ENCODE measurements around the gene MBD3L2B. TPM values are rescaled to one million over a fixed set of nuclear protein-coding genes. Genes with fewer than 3 reads are reported as not detected.
"Not testable (repeated sequence)": the region's sequence is repeated elsewhere in the genome, so short reads cannot be mapped to it uniquely, and the experiment has no call there.

MBD3L2B gene
- total RNA-seq, result not detected in 2 replicates

DNA sequence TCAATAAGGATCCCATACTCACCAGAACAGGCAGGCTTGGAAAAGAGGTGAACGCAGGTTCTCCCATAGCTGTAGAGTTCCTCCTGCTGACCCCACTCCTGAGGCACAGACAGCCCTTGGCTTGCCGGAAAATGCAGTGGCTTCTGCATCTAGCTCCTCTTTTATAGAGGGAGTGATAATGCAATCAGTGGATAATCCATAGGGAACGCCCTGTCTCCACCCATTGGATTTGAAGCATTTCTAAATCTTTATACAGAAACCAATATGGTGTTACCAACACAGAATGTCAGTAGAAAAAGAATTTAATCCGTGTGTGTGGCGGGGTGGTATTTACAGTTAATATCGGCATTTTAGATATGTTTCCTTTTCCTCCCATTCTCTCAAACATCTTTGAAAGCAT is at the start of gene MBD3L2B:
Gene MBD3L2B (minus strand): TSS at position 101 of the 400 bp plus-strand sequence. CDS start 34 bp downstream, at position 67.
- DNase-seq (ENCODE audit: low read depth in 2 of 2), result not testable (repeated sequence)

DNA sequence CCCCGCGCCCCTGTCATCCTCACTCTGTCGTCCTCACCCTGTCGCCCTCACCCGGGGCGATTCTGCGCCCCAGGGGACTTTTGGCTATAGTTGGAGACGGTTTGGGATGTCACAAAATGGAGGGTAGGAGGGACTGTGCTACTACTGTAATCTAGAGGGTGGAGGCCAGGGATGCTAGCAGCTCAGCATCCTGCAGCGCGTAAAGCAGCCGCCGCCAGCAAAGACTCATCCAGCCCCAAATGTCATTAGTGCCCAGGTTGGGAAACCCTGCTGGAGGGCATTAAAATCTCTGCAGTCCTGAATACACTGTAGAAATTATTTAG is 48.6 kb upstream of the MBD3L2B start:
- peak; percentile 7 to 18 for DNase-seq (ENCODE audit: low read depth in 2 of 2)

DNA sequence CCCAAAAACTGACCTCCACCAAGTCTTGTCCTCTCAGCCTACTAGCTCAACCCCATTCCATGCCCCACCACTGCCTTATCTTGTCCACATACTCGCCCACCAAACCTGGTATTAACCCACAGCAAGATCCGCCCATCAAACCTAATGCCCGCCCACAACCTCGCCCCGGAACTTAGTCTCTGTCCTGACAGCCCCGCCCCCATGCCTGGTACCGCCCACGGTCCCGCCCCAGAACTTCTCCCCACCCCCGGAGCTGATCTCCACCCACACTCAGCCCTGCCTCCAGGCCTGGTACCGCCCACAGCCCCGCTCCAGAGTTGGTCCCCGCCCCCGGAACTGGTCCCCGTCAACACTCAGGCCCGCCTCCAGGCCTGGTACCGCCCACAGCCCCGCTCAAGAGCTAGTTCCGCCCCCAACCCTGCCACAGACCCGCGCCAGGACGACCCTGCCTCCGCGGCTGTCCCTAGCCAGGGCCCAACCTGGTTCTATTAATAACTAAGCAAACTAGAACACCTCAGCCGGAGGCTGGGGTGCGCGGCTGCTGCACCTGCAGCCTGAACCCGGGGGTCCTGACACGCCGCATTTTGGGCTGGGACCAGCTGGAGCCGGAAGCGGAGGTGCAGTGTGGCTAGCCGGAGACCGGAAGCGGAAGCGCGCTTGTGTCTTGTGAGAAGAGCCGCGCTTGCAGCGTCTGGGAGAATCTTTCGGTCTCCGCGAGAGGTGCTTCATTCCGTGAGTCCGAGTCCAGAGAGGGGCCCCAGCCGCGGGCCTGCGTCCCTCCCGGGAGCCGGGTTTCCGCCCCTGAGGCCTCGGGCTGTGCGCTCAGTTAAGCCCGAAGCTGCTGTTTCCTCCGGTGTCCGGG is 48.0 kb upstream of the MBD3L2B start, which contains the start of gene ZNF557:
Gene ZNF557 (plus strand): TSS at position 662 of the 862 bp plus-strand sequence. CDS start 5,372 bp downstream, outside the sequence.
- DNase-seq (ENCODE audit: low read depth in 2 of 2), result peak; percentile 93 to 98

DNA sequence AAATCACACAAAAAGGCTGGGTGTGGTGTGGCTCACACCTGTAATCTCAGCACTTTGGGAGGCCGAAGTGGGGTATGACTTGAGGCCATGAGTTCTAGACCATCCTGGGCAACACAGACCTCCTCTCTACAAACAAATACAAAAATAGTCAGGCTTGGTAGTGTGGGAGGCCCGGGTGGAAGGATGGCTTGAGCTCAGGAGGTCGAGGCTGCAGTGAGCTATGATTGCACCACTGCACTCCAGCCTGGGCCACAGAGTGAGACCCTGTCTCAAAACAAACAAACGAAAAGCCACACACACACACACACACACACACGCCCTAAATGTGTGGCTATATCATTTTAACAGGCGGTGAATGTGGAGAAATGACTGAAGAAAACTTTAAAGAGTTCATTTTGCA is 47.4 kb upstream of the MBD3L2B start:
- no peak for DNase-seq (ENCODE audit: low read depth in 2 of 2)

DNA sequence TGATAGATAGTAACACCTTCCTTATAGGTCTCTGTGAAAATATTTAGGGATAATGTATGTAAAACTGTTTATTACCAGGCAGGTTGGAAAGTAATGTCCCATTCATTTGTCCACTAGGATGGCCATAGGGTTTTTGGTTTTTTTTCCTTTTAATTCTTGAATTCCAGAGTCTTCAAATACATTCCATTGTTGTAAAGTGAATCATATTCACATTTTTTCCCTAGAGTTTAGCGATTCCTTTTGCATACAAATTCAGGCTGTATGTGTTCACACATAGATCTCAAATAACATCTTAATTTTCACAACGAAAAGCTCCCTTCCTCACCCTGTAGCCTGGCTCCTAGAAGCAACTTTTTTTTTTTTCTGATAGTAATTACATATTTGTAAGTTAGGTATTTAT is 46.5 kb upstream of the MBD3L2B start:
- no peak for DNase-seq (ENCODE audit: low read depth in 2 of 2)

DNA sequence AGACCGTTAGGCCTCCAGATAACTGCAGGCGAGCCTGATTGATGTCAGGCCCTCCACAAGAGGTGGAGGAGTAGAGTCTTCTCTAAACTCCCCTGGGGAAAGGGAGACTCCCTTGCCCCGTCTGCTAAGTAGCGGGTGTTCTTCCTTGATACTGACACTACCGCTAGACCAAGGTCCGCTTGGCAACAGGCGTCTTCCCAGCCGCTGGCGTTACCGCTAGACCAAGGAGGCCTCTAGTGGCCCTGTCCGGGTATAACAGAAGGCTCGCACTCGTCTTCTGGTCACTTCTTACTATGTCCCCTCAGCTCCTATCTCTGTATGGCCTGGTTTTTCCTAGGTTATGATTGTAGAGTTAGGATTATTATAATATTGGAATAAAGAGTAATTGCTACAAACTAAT is 45.9 kb upstream of the MBD3L2B start:
- DNase-seq (ENCODE audit: low read depth in 2 of 2), result peak in 1 of 2 donors; percentile 33

DNA sequence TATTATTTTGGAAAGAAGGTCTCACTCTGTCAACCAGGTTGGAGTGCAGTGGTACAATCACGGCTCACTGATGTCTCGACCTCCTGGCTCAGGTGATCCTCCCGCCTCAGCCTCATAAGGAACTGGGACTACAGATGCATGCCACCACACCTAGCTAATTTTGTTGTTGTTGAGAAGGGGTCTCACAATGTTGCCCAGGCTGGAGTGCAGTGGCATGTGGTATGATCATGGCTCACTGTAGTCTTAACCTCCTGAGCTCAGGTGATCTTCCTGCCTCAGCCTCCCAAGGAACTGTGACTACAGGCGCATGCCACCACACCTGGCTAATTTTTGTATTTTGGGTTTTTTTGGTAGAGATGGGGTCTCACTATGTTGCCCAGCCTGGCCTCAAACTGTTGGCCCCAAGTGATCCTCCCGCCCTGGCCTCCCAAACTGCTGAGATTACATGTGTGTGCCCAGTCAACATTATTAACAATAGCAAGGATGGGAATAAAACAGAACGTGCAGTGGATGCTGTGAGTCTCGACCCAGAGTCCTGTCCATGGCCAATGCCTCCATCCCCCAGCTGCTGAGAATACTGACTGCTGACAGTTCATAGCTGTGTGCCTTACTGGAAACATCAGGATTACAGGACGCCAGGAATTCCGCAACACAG is 42.7 kb upstream of the MBD3L2B start:
- DNase-seq (ENCODE audit: low read depth in 2 of 2), result no peak

DNA sequence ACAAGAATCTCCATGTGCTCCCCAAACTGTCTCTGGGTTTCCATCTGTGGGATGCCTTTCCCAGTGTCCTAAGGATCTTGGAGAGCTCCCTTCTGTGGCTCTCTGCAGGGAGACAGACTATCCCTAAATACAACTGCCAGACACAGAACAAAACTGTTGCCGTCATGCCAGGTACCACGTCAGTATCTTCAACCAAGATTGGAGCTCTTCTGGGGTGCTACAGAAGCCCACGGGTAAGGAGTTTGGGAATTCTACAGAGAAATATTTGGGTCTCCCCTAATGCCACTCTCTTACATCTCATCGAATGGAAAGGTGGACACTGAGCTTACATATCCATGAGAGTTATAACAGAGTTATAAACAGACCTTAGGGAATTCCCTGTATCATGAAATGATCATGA is 42.1 kb upstream of the MBD3L2B start:
- DNase-seq (ENCODE audit: low read depth in 2 of 2), result no peak

DNA sequence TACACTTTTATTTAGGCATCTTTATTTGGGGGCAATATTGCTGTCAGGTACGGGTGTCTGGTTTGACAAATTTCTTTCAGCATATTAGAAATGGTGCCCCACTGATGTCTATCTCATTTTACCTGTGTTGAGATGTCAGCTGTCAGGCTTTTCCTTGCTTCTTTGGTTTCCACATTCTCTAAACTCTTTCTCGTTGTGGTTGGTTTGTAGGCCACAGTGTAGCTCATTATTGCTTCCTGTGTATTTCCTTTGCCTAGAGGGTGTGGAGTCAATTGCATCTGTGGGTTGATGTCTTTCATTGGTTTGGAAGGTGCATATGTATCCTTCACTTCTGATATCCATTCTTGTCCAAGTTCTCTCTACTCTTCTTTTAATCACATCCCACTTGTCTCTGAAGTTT is 38.7 kb upstream of the MBD3L2B start:
- not testable (repeated sequence) for DNase-seq (ENCODE audit: low read depth in 2 of 2)

DNA sequence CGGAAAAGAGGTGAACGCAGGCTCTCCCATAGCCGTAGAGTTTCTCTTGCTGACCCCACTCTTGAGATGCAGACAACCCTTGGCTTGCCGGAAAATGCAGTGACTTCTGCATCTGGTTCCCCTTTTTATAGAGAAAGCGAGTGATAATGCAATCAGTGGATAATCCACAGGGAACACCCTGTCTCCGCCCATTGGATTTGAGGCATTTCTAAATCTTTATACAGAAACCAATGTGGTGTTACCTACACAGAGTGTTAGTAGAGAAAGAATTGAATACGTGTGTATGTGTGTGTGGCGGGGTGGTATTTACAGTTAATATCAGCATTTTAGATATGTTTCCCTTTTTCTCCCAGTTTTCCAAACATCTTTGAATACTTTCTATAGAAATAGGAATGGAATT is 37.3 kb upstream of the MBD3L2B start, which contains the start of gene MBD3L3:
Gene MBD3L3 (minus strand): TSS at position 101 of the 400 bp plus-strand sequence. CDS start 71 bp downstream, at position 30.
- not testable (repeated sequence) for DNase-seq (ENCODE audit: low read depth in 2 of 2)

DNA sequence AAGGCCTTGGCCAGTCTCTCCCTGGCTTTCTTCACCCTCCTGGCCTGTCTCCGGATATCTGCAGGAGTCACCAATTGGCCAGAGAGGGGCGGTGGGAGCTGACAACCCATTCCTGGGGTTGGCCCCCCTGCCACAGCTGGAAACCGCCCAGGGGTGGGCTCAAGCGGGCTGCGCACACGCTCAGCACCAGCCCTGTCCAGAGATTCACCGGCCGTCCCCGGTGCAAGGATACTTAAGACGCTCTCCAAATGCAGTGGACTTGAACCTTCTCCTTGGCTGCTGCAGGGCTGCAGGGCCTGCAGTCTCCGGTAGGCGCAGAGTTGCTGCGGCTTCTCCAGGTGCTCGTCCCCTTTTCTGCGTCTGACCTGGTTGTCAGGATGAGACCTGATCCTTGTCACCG is 35.1 kb upstream of the MBD3L2B start:
- DNase-seq (ENCODE audit: low read depth in 2 of 2), result not testable (repeated sequence)

DNA sequence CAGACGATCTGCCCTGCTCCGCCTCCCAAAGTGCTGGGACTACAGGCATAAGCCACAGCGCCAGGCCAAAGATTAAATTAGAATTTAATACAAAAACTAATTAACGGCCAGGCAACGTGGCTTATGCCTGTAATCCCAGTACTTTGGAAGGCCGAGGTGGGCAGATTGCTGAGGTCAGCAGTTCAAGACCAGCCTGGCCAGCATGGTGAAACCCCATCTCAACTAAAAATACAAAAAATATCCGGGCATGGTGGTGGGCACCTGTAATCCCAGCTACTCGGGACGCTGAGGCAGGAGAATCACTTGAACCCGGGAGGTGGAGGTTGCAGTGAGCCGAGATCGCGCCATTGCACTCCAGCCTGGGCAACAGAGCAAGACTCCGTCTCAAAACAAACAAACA is 34.4 kb upstream of the MBD3L2B start:
- not testable (repeated sequence) for DNase-seq (ENCODE audit: low read depth in 2 of 2)

DNA sequence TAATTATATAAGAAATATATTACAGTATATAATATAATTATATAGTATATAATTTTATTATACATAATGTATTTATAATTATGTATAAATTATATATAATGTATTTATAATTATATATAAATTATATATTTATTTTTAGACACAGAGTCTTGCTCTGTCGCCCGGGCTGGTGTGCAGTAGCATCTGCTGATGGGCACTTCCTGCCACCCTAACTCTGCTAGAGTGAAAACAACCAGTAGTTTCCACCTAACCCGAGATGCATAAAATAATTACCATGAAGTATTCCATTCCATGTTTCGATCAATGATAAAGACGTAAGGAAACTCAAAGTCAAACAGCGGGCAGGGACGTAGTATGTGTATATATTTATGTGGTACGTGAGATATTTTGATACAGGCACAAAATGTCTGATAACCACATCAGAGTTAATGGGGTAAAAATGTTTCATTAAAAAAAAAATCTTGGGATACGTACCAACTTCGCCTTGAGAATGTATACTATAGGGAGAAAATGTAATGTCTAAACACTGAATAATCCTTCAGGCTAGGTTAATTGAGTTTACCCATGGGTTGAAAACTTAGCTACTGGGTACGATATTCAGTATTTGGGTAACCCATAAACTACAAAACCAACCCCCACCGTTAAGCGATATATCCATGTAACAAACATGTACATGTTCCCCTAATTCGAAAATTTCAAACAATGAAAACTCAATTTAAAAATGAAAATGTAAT is 33.6 kb upstream of the MBD3L2B start:
- DNase-seq (ENCODE audit: low read depth in 2 of 2), result not testable (repeated sequence)

DNA sequence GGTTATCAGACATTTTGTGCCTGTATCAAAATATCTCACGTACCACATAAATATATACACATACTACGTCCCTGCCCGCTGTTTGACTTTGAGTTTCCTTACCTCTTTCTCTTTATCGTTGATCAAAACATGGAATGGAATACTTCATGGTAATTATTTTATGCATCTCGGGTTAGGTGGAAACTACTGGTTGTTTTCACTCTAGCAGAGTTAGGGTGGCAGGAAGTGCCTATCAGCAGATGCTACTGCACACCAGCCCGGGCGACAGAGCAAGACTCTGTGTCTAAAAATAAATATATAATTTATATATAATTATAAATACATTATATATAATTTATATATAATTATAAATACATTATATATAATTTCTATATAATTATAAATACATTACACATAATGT is 31.7 kb upstream of the MBD3L2B start:
- DNase-seq (ENCODE audit: low read depth in 2 of 2), result not testable (repeated sequence)

DNA sequence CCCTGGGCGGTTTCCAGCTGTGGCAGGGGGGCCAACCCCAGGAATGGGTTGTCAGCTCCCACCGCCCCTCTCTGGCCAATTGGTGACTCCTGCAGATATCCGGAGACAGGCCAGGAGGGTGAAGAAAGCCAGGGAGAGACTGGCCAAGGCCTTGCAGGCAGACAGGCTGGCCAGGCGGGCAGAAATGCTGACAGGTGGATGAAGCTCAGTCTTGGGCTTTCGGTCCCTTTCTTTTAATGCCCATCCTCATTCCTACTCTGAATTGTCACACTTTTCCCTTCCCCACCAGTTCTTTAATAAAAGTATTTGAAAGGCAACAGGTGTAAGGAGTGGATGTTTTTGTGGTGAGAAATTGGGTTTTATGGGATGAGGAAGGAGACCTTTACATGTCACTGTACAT is 30.2 kb upstream of the MBD3L2B start:
- DNase-seq (ENCODE audit: low read depth in 2 of 2), result not testable (repeated sequence)

DNA sequence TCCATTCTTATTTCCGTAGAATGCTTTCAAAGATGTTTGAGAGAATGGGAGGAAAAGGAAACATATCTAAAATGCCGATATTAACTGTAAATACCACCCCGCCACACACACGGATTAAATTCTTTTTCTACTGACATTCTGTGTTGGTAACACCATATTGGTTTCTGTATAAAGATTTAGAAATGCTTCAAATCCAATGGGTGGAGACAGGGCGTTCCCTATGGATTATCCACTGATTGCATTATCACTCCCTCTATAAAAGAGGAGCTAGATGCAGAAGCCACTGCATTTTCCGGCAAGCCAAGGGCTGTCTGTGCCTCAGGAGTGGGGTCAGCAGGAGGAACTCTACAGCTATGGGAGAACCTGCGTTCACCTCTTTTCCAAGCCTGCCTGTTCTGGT is 27.8 kb upstream of the MBD3L2B start, which contains the start of gene MBD3L2:
Gene MBD3L2 (plus strand): TSS at position 301 of the 400 bp plus-strand sequence. CDS start 53 bp downstream, at position 354.
- DNase-seq (ENCODE audit: low read depth in 2 of 2), result not testable (repeated sequence)

DNA sequence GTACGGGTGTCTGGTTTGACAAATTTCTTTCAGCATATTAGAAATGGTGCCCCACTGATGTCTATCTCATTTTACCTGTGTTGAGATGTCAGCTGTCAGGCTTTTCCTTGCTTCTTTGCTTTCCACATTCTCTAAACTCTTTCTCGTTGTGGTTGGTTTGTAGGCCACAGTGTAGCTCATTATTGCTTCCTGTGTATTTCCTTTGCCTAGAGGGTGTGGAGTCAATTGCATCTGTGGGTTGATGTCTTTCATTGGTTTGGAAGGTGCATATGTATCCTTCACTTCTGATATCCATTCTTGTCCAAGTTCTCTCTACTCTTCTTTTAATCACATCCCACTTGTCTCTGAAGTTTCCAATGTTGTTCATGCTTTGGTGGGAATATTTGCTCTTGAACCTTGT is 20.3 kb upstream of the MBD3L2B start:
- not testable (repeated sequence) for DNase-seq (ENCODE audit: low read depth in 2 of 2)

DNA sequence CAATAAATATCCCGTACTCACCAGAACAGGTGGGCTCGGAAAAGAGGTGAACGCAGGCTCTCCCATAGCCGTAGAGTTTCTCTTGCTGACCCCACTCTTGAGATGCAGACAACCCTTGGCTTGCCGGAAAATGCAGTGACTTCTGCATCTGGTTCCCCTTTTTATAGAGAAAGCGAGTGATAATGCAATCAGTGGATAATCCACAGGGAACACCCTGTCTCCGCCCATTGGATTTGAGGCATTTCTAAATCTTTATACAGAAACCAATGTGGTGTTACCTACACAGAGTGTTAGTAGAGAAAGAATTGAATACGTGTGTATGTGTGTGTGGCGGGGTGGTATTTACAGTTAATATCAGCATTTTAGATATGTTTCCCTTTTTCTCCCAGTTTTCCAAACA is 18.8 kb upstream of the MBD3L2B start, which contains the start of gene MBD3L4:
Gene MBD3L4 (minus strand): TSS at position 101 of the 400 bp plus-strand sequence. CDS start 35 bp downstream, at position 66.
- DNase-seq (ENCODE audit: low read depth in 2 of 2), result not testable (repeated sequence)

DNA sequence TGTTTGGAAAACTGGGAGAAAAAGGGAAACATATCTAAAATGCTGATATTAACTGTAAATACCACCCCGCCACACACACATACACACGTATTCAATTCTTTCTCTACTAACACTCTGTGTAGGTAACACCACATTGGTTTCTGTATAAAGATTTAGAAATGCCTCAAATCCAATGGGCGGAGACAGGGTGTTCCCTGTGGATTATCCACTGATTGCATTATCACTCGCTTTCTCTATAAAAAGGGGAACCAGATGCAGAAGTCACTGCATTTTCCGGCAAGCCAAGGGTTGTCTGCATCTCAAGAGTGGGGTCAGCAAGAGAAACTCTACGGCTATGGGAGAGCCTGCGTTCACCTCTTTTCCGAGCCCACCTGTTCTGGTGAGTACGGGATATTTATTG is 9.0 kb upstream of the MBD3L2B start, which contains the start of gene MBD3L5:
Gene MBD3L5 (plus strand): TSS at position 301 of the 400 bp plus-strand sequence. CDS start 34 bp downstream, at position 335.
- DNase-seq (ENCODE audit: low read depth in 2 of 2), result not testable (repeated sequence)

DNA sequence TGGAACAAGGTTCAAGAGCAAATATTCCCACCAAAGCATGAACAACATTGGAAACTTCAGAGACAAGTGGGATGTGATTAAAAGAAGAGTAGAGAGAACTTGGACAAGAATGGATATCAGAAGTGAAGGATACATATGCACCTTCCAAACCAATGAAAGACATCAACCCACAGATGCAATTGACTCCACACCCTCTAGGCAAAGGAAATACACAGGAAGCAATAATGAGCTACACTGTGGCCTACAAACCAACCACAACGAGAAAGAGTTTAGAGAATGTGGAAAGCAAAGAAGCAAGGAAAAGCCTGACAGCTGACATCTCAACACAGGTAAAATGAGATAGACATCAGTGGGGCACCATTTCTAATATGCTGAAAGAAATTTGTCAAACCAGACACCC is 7.6 kb upstream of the MBD3L2B start:
- not testable (repeated sequence) for DNase-seq (ENCODE audit: low read depth in 2 of 2)

DNA sequence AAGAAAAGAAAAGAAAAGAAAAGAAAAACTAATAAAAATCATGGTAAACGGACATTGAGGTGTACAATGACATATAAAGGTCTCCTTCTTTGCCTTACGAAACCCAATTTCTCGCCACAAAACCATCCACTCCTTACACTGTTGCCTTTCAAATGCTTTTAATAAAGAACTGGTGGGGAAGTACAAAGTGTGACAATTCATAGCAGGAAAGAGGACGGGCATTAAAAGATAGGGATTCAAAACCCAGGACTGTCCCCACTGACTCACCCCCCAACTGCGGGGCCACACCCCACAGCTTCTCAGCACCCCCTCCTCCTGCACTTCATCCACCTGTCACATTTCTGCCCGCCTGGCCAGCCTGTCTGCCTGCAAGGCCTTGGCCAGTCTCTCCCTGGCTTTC is 2.4 kb downstream of the MBD3L2B start:
- DNase-seq (ENCODE audit: low read depth in 2 of 2), result no peak

Measured in dermis microvascular lymphatic vessel endothelial cell (primary cell).